GM12874 (cell line): ENCODE data around the gene FEZ2.

Source experiments
- CTCF ChIP-seq: IDR thresholded peaks from 2 replicates; pipeline ENCODE4 v1.5.1; 2011; ENCODE audit warnings: low read depth, mild to moderate bottlenecking, control low read depth, low read length, moderate library complexity; ENCODE audit not compliant: insufficient read depth

The FEZ2 gene

GRCh38 chr2:36606925-36607324 is 9.0 kb upstream of the FEZ2 start:
- TF ChIP-seq CTCF, result no peak

DNA sequence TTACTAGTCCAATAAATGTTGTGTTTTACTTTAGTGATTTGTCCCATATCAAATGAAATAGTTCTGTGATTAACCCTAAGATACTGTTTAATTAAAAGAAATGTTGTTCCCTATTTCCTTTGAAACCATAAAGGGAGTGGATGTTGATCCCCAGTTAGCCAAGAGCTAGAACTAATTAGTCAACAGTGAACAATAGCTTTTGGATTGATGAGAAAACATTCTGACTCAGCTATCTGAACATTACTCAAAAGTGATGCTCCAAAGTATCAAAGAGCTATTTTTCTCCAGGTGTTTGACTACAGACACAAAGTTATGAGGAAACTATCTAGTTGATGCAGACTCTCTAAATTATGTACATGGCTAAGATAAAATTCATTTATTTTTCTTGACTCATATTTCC is 7.3 kb upstream of the FEZ2 start:
- no peak for TF ChIP-seq CTCF

GRCh38 chr2:36597003-36597531 is 901 bp downstream of the FEZ2 start:
- no peak for TF ChIP-seq CTCF

GRCh38 chr2:36596397-36596796 is 1.6 kb downstream of the FEZ2 start:
- TF ChIP-seq CTCF, result no peak

DNA sequence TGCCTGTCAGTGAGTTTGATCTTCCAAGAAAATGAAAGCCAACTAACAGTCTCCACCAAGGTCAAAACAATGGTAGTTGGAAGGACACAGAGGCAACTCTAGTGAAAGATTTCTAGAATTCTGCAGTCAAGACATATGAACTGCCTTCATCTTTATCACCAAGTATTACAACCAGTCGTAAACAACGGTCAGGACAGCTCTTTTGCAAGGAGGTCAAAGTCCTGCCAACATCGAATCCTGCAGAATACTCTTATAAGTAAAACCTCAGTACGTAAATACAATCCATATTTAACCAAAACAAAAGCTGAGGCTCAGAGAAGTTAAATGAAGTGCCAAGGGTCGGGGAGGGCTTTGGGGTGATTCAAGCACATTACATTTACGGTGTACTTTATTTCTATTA is 3.1 kb downstream of the FEZ2 start:
- TF ChIP-seq CTCF, result no peak

DNA sequence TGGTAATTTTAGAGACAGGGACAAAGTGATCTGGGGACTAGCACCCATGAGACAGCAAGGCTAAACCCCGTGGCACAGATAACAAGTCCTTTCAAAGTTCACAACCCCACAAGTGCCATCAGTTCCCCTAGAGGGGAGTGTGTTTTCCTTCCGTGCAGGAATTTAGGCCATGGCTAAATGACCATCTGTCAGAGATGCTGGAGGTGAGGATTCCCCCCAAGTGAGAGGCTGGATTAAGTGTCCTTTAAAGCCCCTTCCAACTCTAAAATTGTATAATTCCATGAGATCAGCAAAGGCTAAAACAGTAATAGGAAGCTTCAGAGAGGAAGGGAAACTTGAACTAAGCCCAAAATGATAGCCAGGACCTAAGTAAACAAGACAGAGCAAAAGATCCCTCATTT is 8.7 kb downstream of the FEZ2 start:
- TF ChIP-seq CTCF, result no peak

DNA sequence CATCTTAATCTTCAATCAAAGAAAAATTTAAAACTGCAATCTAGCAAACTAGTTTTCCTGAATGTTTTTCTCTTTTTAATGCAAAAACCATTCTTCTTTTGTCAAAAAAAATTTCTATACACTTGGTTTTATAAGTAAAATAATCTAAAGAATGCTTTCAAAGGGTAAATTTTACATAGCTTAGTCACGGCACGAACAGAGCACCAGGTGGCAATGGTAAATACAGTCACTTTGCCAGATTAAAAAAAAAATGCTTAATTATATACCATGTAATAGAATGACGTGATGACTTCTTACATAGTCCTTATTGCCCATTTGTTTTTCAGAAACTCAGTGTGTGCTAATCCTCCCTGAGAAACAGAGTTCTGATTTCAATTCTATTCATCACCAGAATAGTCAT is 10.4 kb downstream of the FEZ2 start:
- TF ChIP-seq CTCF, result no peak

DNA sequence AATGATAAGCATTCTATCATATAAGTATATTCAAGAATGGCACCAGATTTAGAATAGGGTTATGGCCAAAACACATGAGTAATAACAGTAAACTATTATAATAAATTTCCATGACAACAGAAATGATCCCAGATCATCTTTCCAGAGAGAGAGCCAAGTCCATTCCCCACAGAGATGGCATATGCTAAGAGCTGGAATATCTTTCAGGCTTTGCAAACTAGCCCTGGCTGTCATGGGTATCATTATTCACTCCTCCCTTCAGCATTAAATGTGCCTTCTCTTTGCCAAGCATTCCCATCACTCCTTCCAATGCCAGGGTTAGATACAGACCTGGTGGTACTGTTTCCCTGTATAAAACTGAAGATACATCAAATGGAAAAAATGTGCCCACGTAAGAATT is 10.9 kb downstream of the FEZ2 start:
- no peak for TF ChIP-seq CTCF
